GM21529 (cell line): ENCODE results near the gene TNNI3.
"Not testable (repeated sequence)": the region's sequence is repeated elsewhere in the genome, so short reads cannot be mapped to it uniquely, and the experiment has no call there.

Source experiments
- ATAC-seq: cut with Tn5 transposase; IDR thresholded peaks from one replicate; pipeline ENCODE4 v1.9.1; 2021; ENCODE audit not compliant: unreplicated experiment

TNNI3 gene

GRCh38 chr19:55157064-55157908 is at the start of gene TNNI3:
Gene TNNI3, minus strand, starts transcription at chr19:55157732. Its CDS starts 143 bp downstream, at chr19:55157589.
- ATAC-seq = no peak

GRCh38 chr19:55206664-55207500 is 49.4 kb upstream of the TNNI3 start:
- no peak for ATAC-seq

- not testable (repeated sequence) for ATAC-seq
Measured at GRCh38 chr19:55202199-55202598, 44.7 kb upstream of the TNNI3 start.

- no peak for ATAC-seq
Measured at GRCh38 chr19:55199620-55200204, 42.2 kb upstream of the TNNI3 start.

GRCh38 chr19:55198651-55199050 is 41.1 kb upstream of the TNNI3 start:
- ATAC-seq = no peak

- no peak for ATAC-seq
Measured at GRCh38 chr19:55197528-55197927, 40.0 kb upstream of the TNNI3 start.

- no peak for ATAC-seq
Measured at GRCh38 chr19:55196803-55197202, 39.3 kb upstream of the TNNI3 start.

- ATAC-seq = no peak
Measured at GRCh38 chr19:55193481-55193880, 35.9 kb upstream of the TNNI3 start.

GRCh38 chr19:55189403-55189835 is 31.9 kb upstream of the TNNI3 start:
- ATAC-seq = no peak

GRCh38 chr19:55188625-55189024 is 31.1 kb upstream of the TNNI3 start:
- no peak for ATAC-seq

- no peak for ATAC-seq
Measured at GRCh38 chr19:55186080-55186479, 28.5 kb upstream of the TNNI3 start.

- ATAC-seq = no peak
Measured at GRCh38 chr19:55181740-55182139, 24.2 kb upstream of the TNNI3 start.

GRCh38 chr19:55179606-55180484 is 22.3 kb upstream of the TNNI3 start, which contains the start of gene SYT5:
Gene SYT5, minus strand, starts transcription at chr19:55180289. Its CDS starts 1,248 bp downstream, at chr19:55179041.
- ATAC-seq = peak; percentile 5

- ATAC-seq = peak; percentile 71
Measured at GRCh38 chr19:55178781-55179599, 21.5 kb upstream of the TNNI3 start.

- ATAC-seq = no peak
Measured at GRCh38 chr19:55176076-55176475, 18.5 kb upstream of the TNNI3 start.

- no peak for ATAC-seq
Measured at GRCh38 chr19:55175117-55175867, 17.8 kb upstream of the TNNI3 start.

GRCh38 chr19:55174425-55175116 is 17.0 kb upstream of the TNNI3 start:
- no peak for ATAC-seq

- no peak for ATAC-seq
Measured at GRCh38 chr19:55173714-55174409, 16.3 kb upstream of the TNNI3 start.
